ENCODE data around the gene PTPRN2.

Gene PTPRN2

GRCh38 chr7:157575777-157576176, 1011.8 kb downstream of the PTPRN2 start:
- TF ChIP-seq, protein P1, sequence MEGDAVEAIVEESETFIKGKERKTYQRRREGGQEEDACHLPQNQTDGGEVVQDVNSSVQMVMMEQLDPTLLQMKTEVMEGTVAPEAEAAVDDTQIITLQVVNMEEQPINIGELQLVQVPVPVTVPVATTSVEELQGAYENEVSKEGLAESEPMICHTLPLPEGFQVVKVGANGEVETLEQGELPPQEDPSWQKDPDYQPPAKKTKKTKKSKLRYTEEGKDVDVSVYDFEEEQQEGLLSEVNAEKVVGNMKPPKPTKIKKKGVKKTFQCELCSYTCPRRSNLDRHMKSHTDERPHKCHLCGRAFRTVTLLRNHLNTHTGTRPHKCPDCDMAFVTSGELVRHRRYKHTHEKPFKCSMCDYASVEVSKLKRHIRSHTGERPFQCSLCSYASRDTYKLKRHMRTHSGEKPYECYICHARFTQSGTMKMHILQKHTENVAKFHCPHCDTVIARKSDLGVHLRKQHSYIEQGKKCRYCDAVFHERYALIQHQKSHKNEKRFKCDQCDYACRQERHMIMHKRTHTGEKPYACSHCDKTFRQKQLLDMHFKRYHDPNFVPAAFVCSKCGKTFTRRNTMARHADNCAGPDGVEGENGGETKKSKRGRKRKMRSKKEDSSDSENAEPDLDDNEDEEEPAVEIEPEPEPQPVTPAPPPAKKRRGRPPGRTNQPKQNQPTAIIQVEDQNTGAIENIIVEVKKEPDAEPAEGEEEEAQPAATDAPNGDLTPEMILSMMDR (IDR thresholded peaks at IDR 0.05; ENCODE audit: extremely low read depth, insufficient read depth, missing control alignments), result no peak
- in situ Hi-C loops (cut with MboI; ENCODE audit: low pct_unique_long_range_greater_than_20kb, low sequenced_read_pairs, unreplicated experiment), result no loop called here
- no peak for DNase-seq (ENCODE audit: low spot score)

- DNase-seq (ENCODE audit: low spot score), result no peak
- TF ChIP-seq, protein P1 (IDR thresholded peaks at IDR 0.05; ENCODE audit: extremely low read depth, insufficient read depth, missing control alignments), result no peak
- in situ Hi-C loops (cut with MboI; ENCODE audit: low pct_unique_long_range_greater_than_20kb, low sequenced_read_pairs, unreplicated experiment), result no loop called here
Observed at GRCh38 chr7:157574914-157575586, 1012.6 kb downstream of the PTPRN2 start.

- in situ Hi-C loops (cut with MboI; ENCODE audit: low pct_unique_long_range_greater_than_20kb, low sequenced_read_pairs, unreplicated experiment), result no loop called here
- DNase-seq (ENCODE audit: low spot score), result no peak
- TF ChIP-seq, protein P1 (IDR thresholded peaks at IDR 0.05; ENCODE audit: extremely low read depth, insufficient read depth, missing control alignments), result no peak
Observed at GRCh38 chr7:157574120-157574825, 1013.4 kb downstream of the PTPRN2 start.

GRCh38 chr7:157573244-157573643, 1014.4 kb downstream of the PTPRN2 start:
- in situ Hi-C loops (cut with MboI; ENCODE audit: low pct_unique_long_range_greater_than_20kb, low sequenced_read_pairs, unreplicated experiment), result no loop called here
- TF ChIP-seq, protein P1 (IDR thresholded peaks at IDR 0.05; ENCODE audit: extremely low read depth, insufficient read depth, missing control alignments), result no peak
- no peak for DNase-seq (ENCODE audit: low spot score)

- TF ChIP-seq, protein P1 (IDR thresholded peaks at IDR 0.05; ENCODE audit: extremely low read depth, insufficient read depth, missing control alignments), result no peak
- no peak for DNase-seq (ENCODE audit: low spot score)
Observed at GRCh38 chr7:157572622-157573021, 1015.0 kb downstream of the PTPRN2 start.

DNA sequence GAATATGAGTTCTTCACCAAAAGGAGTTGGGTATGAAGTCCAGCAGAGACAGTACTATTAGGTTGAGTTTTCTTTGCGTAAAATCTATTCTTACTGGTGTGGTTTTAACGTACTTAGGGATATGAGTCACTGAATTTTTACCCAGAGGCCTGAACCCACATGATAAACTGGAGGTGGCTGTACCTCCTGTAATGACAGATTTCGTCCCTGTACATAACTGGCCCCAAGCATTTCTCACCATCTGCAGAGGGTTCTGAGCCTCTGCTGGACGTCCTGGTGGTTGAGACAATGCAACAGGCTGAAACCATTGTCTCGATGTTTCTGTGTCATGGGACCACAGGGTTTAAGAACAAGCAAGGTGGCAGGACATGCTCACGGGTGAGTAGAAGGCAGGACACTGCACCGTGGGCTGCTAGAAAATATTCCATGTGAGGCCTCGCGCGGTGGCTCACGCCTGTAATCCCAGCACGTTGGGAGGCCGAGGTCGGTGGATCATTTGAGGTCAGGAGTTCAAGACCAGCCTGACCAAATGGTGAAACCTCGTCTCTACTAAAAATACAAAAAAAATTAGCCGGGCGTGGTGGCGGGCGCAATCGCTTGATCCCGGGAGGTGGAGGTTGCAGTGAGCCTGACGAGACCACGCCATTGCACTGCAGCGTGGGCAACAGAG, 1017.0 kb downstream of the PTPRN2 start:
- DNase-seq (ENCODE audit: low spot score), result no peak
- in situ Hi-C loops (cut with MboI; ENCODE audit: low pct_unique_long_range_greater_than_20kb, low sequenced_read_pairs, unreplicated experiment), result no loop called here
- TF ChIP-seq, protein P1 (IDR thresholded peaks at IDR 0.05; ENCODE audit: extremely low read depth, insufficient read depth, missing control alignments), result no peak

More at GRCh38 chr7:157572622-157573021, 1015.0 kb downstream of the PTPRN2 start:
- in situ Hi-C loops (cut with MboI; ENCODE audit: low pct_unique_long_range_greater_than_20kb, low sequenced_read_pairs, unreplicated experiment), result no loop called here
